ENCODE measurements around the gene IKZF1. TPM values are rescaled to one million over a fixed set of nuclear protein-coding genes. Genes with fewer than 3 reads are reported as not detected.

Gene IKZF1
- total and polyA plus RNA-seq, 4 donors = 4.0 to 37.8 (median 18.5) TPM

GRCh38 chr7:50262916-50263690, 41.4 kb upstream of the IKZF1 start:
- Histone ChIP-seq H3K9me3 (ENCODE audit: control insufficient read depth in 4 of 4, insufficient read depth in 3 of 4, low read length in 3 of 4) (no peaks in the 10 kb centered on the region), H3K27me3 (ENCODE audit: control insufficient read depth in 3 of 3, insufficient read depth in 3 of 3, low read length in 2 of 3) (no peaks in the 10 kb centered on the region), H3K4me3 (no peak overlapping the region), H3K9ac (ENCODE audit: insufficient read depth in 1 of 2, low read length in 2 of 2) (no peak overlapping the region), H3K4me1 (ENCODE audit: control insufficient read depth in 5 of 5, insufficient read depth in 5 of 5, low read length in 5 of 5) (no peaks in the 10 kb centered on the region), H3K36me3 (ENCODE audit: control insufficient read depth in 4 of 4, insufficient read depth in 4 of 4, low read length in 4 of 4) (no peaks in the 10 kb centered on the region), H3K27ac (ENCODE audit: low read depth in 1 of 2, low read length in 1 of 2) (no peak overlapping the region)
- ATAC-seq (ENCODE audit: insufficient read depth, low FRiP score) (no peak), DNase-seq (peak in 2 of 3 donors; percentile 17 to 30)
- WGBS, 2 donors = 3 to 6% methylated on average over 1 of the region's 1 CpG
- no peak for TF ChIP-seq CTCF (IDR thresholded peaks at IDR 0.05; ENCODE audit: control extremely low read depth, extremely low read depth)

GRCh38 chr7:50264908-50265307, 39.6 kb upstream of the IKZF1 start:
- ATAC-seq (ENCODE audit: insufficient read depth, low FRiP score) (no peak), DNase-seq (no peak)
- Histone ChIP-seq H3K4me3 (no peak overlapping the region), H3K27me3 (ENCODE audit: control insufficient read depth in 3 of 3, insufficient read depth in 3 of 3, low read length in 2 of 3) (no peaks in the 10 kb centered on the region), H3K9ac (ENCODE audit: insufficient read depth in 1 of 2, low read length in 2 of 2) (no peak overlapping the region), H3K4me1 (ENCODE audit: control insufficient read depth in 5 of 5, insufficient read depth in 5 of 5, low read length in 5 of 5) (no peaks in the 10 kb centered on the region), H3K9me3 (ENCODE audit: control insufficient read depth in 4 of 4, insufficient read depth in 3 of 4, low read length in 3 of 4) (no peaks in the 10 kb centered on the region), H3K36me3 (ENCODE audit: control insufficient read depth in 4 of 4, insufficient read depth in 4 of 4, low read length in 4 of 4) (no peaks in the 10 kb centered on the region), H3K27ac (ENCODE audit: low read depth in 1 of 2, low read length in 1 of 2) (no peak overlapping the region)
- WGBS, 2 donors = 48 to 49% methylated on average over 3 of the region's 3 CpGs
- no peak for TF ChIP-seq CTCF (IDR thresholded peaks at IDR 0.05; ENCODE audit: control extremely low read depth, extremely low read depth)

GRCh38 chr7:50265968-50266634, 38.4 kb upstream of the IKZF1 start:
- DNase-seq = no peak

More at GRCh38 chr7:50265968-50266634, 38.4 kb upstream of the IKZF1 start:
- H3K36me3 ChIP-seq (ENCODE audit: control insufficient read depth in 4 of 4, insufficient read depth in 4 of 4, low read length in 4 of 4) = no peaks in the 10 kb centered on the region
- no peaks in the 10 kb centered on the region for H3K27me3 ChIP-seq (ENCODE audit: control insufficient read depth in 3 of 3, insufficient read depth in 3 of 3, low read length in 2 of 3)
- no peak for TF ChIP-seq CTCF (IDR thresholded peaks at IDR 0.05; ENCODE audit: control extremely low read depth, extremely low read depth)
- 60 to 62% methylated on average over 6 of the region's 6 CpGs for WGBS, 2 donors
- ATAC-seq (ENCODE audit: insufficient read depth, low FRiP score) = no peak
- no peaks in the 10 kb centered on the region for H3K4me1 ChIP-seq (ENCODE audit: control insufficient read depth in 5 of 5, insufficient read depth in 5 of 5, low read length in 5 of 5)
- no peak overlapping the region for H3K9ac ChIP-seq (ENCODE audit: insufficient read depth in 1 of 2, low read length in 2 of 2)
- no peaks in the 10 kb centered on the region for H3K9me3 ChIP-seq (ENCODE audit: control insufficient read depth in 4 of 4, insufficient read depth in 3 of 4, low read length in 3 of 4)
- no peak overlapping the region for H3K4me3 ChIP-seq
- H3K27ac ChIP-seq (ENCODE audit: low read depth in 1 of 2, low read length in 1 of 2) = no peak overlapping the region

Data from lung (tissue), 12 donors.